Lower leg skin (tissue), 4 donors: ENCODE data around the gene C5orf47. TPM values are rescaled to one million over a fixed set of nuclear protein-coding genes. Genes with fewer than 3 reads are reported as not detected.

Experiments used
- DNase-seq, 2 donors: peaks; one replicate each; pipeline ENCODE4 v3.0.0-alpha.2; 2019; ENCODE audit warnings: low spot score in 2 of 2
- H3K4me3 ChIP-seq: fragments of 200-600 bp; sonication (generic); 2 replicates; pipeline ENCODE4 v1.5.1; 2017; ENCODE audit warnings: mild to moderate bottlenecking, low read depth; ENCODE audit not compliant: poor library complexity, severe bottlenecking
- CTCF ChIP-seq, 3 donors: fragments of 450-650 bp; IDR thresholded peaks; one replicate each; pipeline ENCODE4 v1.5.1; 2016; ENCODE audit warnings: antibody characterized with exemption in 3 of 3, mild to moderate bottlenecking in 3 of 3, moderate library complexity in 2 of 3
- POLR2A ChIP-seq, 2 donors: fragments of 450-650 bp; IDR thresholded peaks; one replicate each; pipeline ENCODE4 v1.6.1; 2016 to 2017; ENCODE audit warnings: antibody characterized with exemption in 2 of 2, mild to moderate bottlenecking in 1 of 2, moderate library complexity in 1 of 2
- WGBS, 2 donors: methylation state at CpG; one replicate each; pipeline ENCODE4 v1.1.5; 2018; 5-methylcytosine and 5-hydroxymethylcytosine counted together
- intact Hi-C: fragments of 100-400 bp; cut with DNase I; formaldehyde crosslinking; loops from one replicate; pipeline ENCODE4 v1.15.0; 2023; ENCODE audit warnings: low total_unique reads
- total RNA-seq, 4 donors: library from RNA; depleted of rRNA; stranded (reverse); fragments of >200 nt; gene quantifications; one replicate each; pipeline ENCODE4 v1.1.0, GENCODE V29; 2016

The C5orf47 gene
- total RNA-seq, 4 donors from 2014 or later, result not detected

- intact Hi-C loops, result no loop called here
- H3K4me3 ChIP-seq, result no peak overlapping the region
- DNase-seq, result no peak
- 62 to 66% methylated on average over 5 of the region's 5 CpGs for WGBS, 2 donors
- TF ChIP-seq CTCF (IDR thresholded peaks at IDR 0.05), result no peak
- no peak for TF ChIP-seq POLR2A (IDR thresholded peaks at IDR 0.05)
Measured at GRCh38 chr5:173981185-173981761, 7.7 kb upstream of the C5orf47 start.

GRCh38 chr5:173984218-173984617 is 4.8 kb upstream of the C5orf47 start:
- intact Hi-C loops, result no loop called here
- no peak for TF ChIP-seq POLR2A (IDR thresholded peaks at IDR 0.05)
- TF ChIP-seq CTCF (IDR thresholded peaks at IDR 0.05), result no peak
- 46 to 56% methylated on average over 4 of the region's 4 CpGs for WGBS, 2 donors
- no peak for DNase-seq
- no peak overlapping the region for H3K4me3 ChIP-seq

GRCh38 chr5:173989432-173990082 is 587 bp downstream of the C5orf47 start:
- no peak overlapping the region for H3K4me3 ChIP-seq
- TF ChIP-seq POLR2A (IDR thresholded peaks at IDR 0.05) (no peak), CTCF (IDR thresholded peaks at IDR 0.05) (no peak)
- WGBS, 2 donors, result 93 to 95% methylated on average over 37 to 39 of the region's 41 CpGs
- intact Hi-C loops, result no loop called here
- DNase-seq, result no peak

- no peak overlapping the region for H3K4me3 ChIP-seq
- intact Hi-C loops, result no loop called here
- WGBS, 2 donors, result 78 to 83% methylated on average over 4 of the region's 4 CpGs
- DNase-seq, result no peak
- TF ChIP-seq POLR2A (IDR thresholded peaks at IDR 0.05), result no peak
- no peak for TF ChIP-seq CTCF (IDR thresholded peaks at IDR 0.05)
Measured at GRCh38 chr5:173997331-173997730, 8.4 kb downstream of the C5orf47 start.

- no peak for DNase-seq
- TF ChIP-seq POLR2A (IDR thresholded peaks at IDR 0.05), result no peak
- no peak for TF ChIP-seq CTCF (IDR thresholded peaks at IDR 0.05)
- 73 to 79% methylated on average over 4 of the region's 4 CpGs for WGBS, 2 donors
- intact Hi-C loops, result no loop called here
- H3K4me3 ChIP-seq, result no peak overlapping the region
Measured at GRCh38 chr5:173998531-173998930, 9.6 kb downstream of the C5orf47 start.

- DNase-seq, result no peak
- TF ChIP-seq CTCF (IDR thresholded peaks at IDR 0.05), result no peak
- no peak for TF ChIP-seq POLR2A (IDR thresholded peaks at IDR 0.05)
- H3K4me3 ChIP-seq, result no peak overlapping the region
- intact Hi-C loops, result no loop called here
- WGBS, 2 donors, result 79 to 83% methylated on average over 4 of the region's 4 CpGs
Measured at GRCh38 chr5:174000076-174000475, 11.1 kb downstream of the C5orf47 start.
